ENCODE results near the gene OTX2.
A peak's percentile ranks its signal among the peaks of the same experiment; 100 is the strongest.

The OTX2 gene

GRCh38 chr14:56812364-56813141, 2.3 kb upstream of the OTX2 start:
- DNase-seq (ENCODE audit: low spot score): no peak

GRCh38 chr14:56811593-56812363, 1.5 kb upstream of the OTX2 start:
- DNase-seq (ENCODE audit: low spot score): no peak

- peak; percentile 25 for DNase-seq (ENCODE audit: low spot score)
Observed at GRCh38 chr14:56810836-56811592, 735 bp upstream of the OTX2 start.

- DNase-seq (ENCODE audit: low spot score): no peak
Observed at GRCh38 chr14:56809270-56810146, 771 bp downstream of the OTX2 start.

- DNase-seq (ENCODE audit: low spot score): peak; percentile 23
Observed at GRCh38 chr14:56808383-56809269, 1.7 kb downstream of the OTX2 start.

GRCh38 chr14:56808110-56808382, 2.2 kb downstream of the OTX2 start:
- no peak for DNase-seq (ENCODE audit: low spot score)

- no peak for DNase-seq (ENCODE audit: low spot score)
Observed at GRCh38 chr14:56807386-56808109, 2.7 kb downstream of the OTX2 start.

GRCh38 chr14:56806760-56807159, 3.5 kb downstream of the OTX2 start:
- DNase-seq (ENCODE audit: low spot score): no peak

- DNase-seq (ENCODE audit: low spot score): no peak
Observed at GRCh38 chr14:56805992-56806727, 4.1 kb downstream of the OTX2 start.

- peak; percentile 61 for DNase-seq (ENCODE audit: low spot score)
Observed at GRCh38 chr14:56805201-56805991, 4.9 kb downstream of the OTX2 start.

GRCh38 chr14:56803816-56804535, 6.3 kb downstream of the OTX2 start:
- no peak for DNase-seq (ENCODE audit: low spot score)

GRCh38 chr14:56801920-56802319, 8.4 kb downstream of the OTX2 start:
- DNase-seq (ENCODE audit: low spot score): no peak

- DNase-seq (ENCODE audit: low spot score): no peak
Observed at GRCh38 chr14:56799343-56799645, 11.0 kb downstream of the OTX2 start.

GRCh38 chr14:56798447-56799342, 11.6 kb downstream of the OTX2 start:
- no peak for DNase-seq (ENCODE audit: low spot score)

- DNase-seq (ENCODE audit: low spot score): no peak
Observed at GRCh38 chr14:56797569-56798446, 12.5 kb downstream of the OTX2 start.

- no peak for DNase-seq (ENCODE audit: low spot score)
Observed at GRCh38 chr14:56797003-56797568, 13.2 kb downstream of the OTX2 start.

Data from iPS-NIHi11 (cell line).